Activated CD4-positive, alpha-beta T cell treated with anti-CD3 and anti-CD28 coated beads for 36 hours (primary cell): ENCODE data around the gene ATG12. TPM values are rescaled to one million over a fixed set of nuclear protein-coding genes. Genes with fewer than 3 reads are reported as not detected.
A peak's percentile ranks its signal among the peaks of the same experiment; 100 is the strongest.

Source experiments
- ATAC-seq: fragments of 200-7000 bp; cut with Tn5 transposase; one replicate; pipeline ENCODE4 v1.10.0; 2021; ENCODE audit warnings: mild to moderate bottlenecking, moderate library complexity
- CTCF ChIA-PET: fragments of 350-600 bp; sonication (Branson Sonifier 250); formaldehyde crosslinking; loops from one replicate; lab custom pipeline; 2021; ENCODE audit warnings: antibody characterized with exemption; lab: Charles Lee
- POLR2A ChIA-PET: fragments of 350-600 bp; sonication (Branson Sonifier 250); formaldehyde crosslinking; loops from one replicate; lab custom pipeline; 2021; ENCODE audit warnings: antibody characterized with exemption, inconsistent platforms; lab: Charles Lee
- DNase-seq: peaks from one replicate; pipeline ENCODE4 v3.0.0-alpha.2; 2020
- H3K27ac Mint-ChIP-seq: one replicate; pipeline ENCODE4 v1.8.0; 2021; ENCODE audit warnings: mixed read lengths
- H3K27me3 Mint-ChIP-seq: one replicate; pipeline ENCODE4 v1.8.0; 2021; ENCODE audit warnings: mixed read lengths
- H3K36me3 Mint-ChIP-seq: one replicate; pipeline ENCODE4 v1.8.0; 2021; ENCODE audit warnings: low read depth, mixed read lengths
- H3K4me1 Mint-ChIP-seq: one replicate; pipeline ENCODE4 v1.8.0; 2021; ENCODE audit warnings: mixed read lengths
- H3K4me3 Mint-ChIP-seq: one replicate; pipeline ENCODE4 v1.8.0; 2021; ENCODE audit warnings: mild to moderate bottlenecking, moderate library complexity, mixed read lengths
- H3K9me3 Mint-ChIP-seq: one replicate; pipeline ENCODE4 v1.8.0; 2021; ENCODE audit warnings: low read depth, mixed read lengths
- intact Hi-C, 2 experiments: fragments of 100-400 bp; cut with DNase I in 1 of 2; cut with micrococcal nuclease in 1 of 2; formaldehyde crosslinking; loops; one replicate each; pipeline versions ENCODE4 v1.14.2 to v1.15.1; 2022 to 2024; cut with DNase I, micrococcal nuclease
- total RNA-seq, 2 experiments: library from RNA; stranded (reverse); gene quantifications; one replicate each; pipeline ENCODE4 v1.2.3, GENCODE V29; 2021

The ATG12 gene
- total RNA-seq, 2 experiments from 2014 or later = 44.8 to 45.0 TPM

GRCh38 chr5:115818821-115819220 lies 22.5 kb downstream of the ATG12 start:
- peaks cover under 1% of the 10 kb centered on the region for H3K9me3 Mint-ChIP-seq
- intact Hi-C loops = loop anchor here in 1 of 2 experiments (10.0 kb wide), 1 partner anchor 756 kb away; the partner anchor contains the start of gene SEMA6A
- H3K4me1 Mint-ChIP-seq = peaks cover 17% of the 10 kb centered on the region
- H3K27ac Mint-ChIP-seq = no peak overlapping the region
- no peaks in the 10 kb centered on the region for H3K36me3 Mint-ChIP-seq
- peaks cover 53% of the 10 kb centered on the region for H3K27me3 Mint-ChIP-seq
- no peak overlapping the region for H3K4me3 Mint-ChIP-seq
- DNase-seq (no peak), ATAC-seq (no peak)
- ChIA-PET POLR2A (no interaction called here), CTCF (interaction anchor here (1.0 to 1.5 kb wide), 3 partner anchors 8 to 21 kb away, joined by 4 to 5 read pairs (median 4); no protein-coding TSS in a partner anchor)

- H3K4me1 Mint-ChIP-seq = peaks cover 19% of the 10 kb centered on the region
- no peaks in the 10 kb centered on the region for H3K36me3 Mint-ChIP-seq
- H3K27me3 Mint-ChIP-seq = peaks cover 59% of the 10 kb centered on the region
- ChIA-PET POLR2A (no interaction called here), CTCF (no interaction called here)
- no peaks in the 10 kb centered on the region for H3K9me3 Mint-ChIP-seq
- no peak overlapping the region for H3K27ac Mint-ChIP-seq
- H3K4me3 Mint-ChIP-seq = no peak overlapping the region
- intact Hi-C loops = loop anchor here in 1 of 2 experiments (10.0 kb wide), 1 partner anchor 757 kb away; the partner anchor contains the start of gene SEMA6A
- ATAC-seq (no peak), DNase-seq (no peak)
These were observed 24.0 kb downstream of the ATG12 start for GRCh38 chr5:115817386-115817785.

GRCh38 chr5:115816226-115817081 lies 24.9 kb downstream of the ATG12 start, which contains the start of gene CDO1:
TSS of gene CDO1 (minus strand) at chr5:115816659. CDS start at chr5:115816397, 262 bp downstream.
- peak; percentile 59 for DNase-seq
- CTCF ChIA-PET = interaction anchor here (0.8 kb wide), 1 partner anchor 15 kb away, joined by 6 read pairs; no protein-coding TSS in a partner anchor
- H3K4me3 Mint-ChIP-seq = peak within 1 kb of the TSS; percentile 69
- POLR2A ChIA-PET = no interaction called here
- H3K36me3 Mint-ChIP-seq = no peaks in the 10 kb centered on the region
- ATAC-seq = peak; percentile 80
- peaks cover 19% of the 10 kb centered on the region for H3K4me1 Mint-ChIP-seq
- intact Hi-C loops = loop anchor here in 1 of 2 experiments (10.0 kb wide), 1 partner anchor 758 kb away; the partner anchor contains the start of gene SEMA6A
- H3K27ac Mint-ChIP-seq = peak within 1 kb of the TSS; percentile 7
- H3K27me3 Mint-ChIP-seq = peaks cover 64% of the 10 kb centered on the region
- H3K9me3 Mint-ChIP-seq = no peaks in the 10 kb centered on the region

GRCh38 chr5:115815693-115816225 lies 25.6 kb downstream of the ATG12 start:
- peak; percentile 14 for DNase-seq
- H3K9me3 Mint-ChIP-seq = no peaks in the 10 kb centered on the region
- POLR2A ChIA-PET = no interaction called here
- peaks cover 22% of the 10 kb centered on the region for H3K4me1 Mint-ChIP-seq
- peaks cover 68% of the 10 kb centered on the region for H3K27me3 Mint-ChIP-seq
- intact Hi-C loops = loop anchor here in 1 of 2 experiments (10.0 kb wide), 1 partner anchor 759 kb away; the partner anchor contains the start of gene SEMA6A
- H3K36me3 Mint-ChIP-seq = no peaks in the 10 kb centered on the region
- CTCF ChIA-PET = interaction anchor here (0.8 kb wide), 1 partner anchor 16 kb away, joined by 6 read pairs; no protein-coding TSS in a partner anchor
- peak overlapping the region; percentile 69 for H3K4me3 Mint-ChIP-seq
- no peak for ATAC-seq
- H3K27ac Mint-ChIP-seq = no peak overlapping the region

- peak; percentile 34 for ATAC-seq
- ChIA-PET CTCF (no interaction called here), POLR2A (no interaction called here)
- no peaks in the 10 kb centered on the region for H3K36me3 Mint-ChIP-seq
- peak overlapping the region; percentile 26 for H3K4me3 Mint-ChIP-seq
- peaks cover 64% of the 10 kb centered on the region for H3K27me3 Mint-ChIP-seq
- peak; percentile 13 for DNase-seq
- peaks cover 22% of the 10 kb centered on the region for H3K4me1 Mint-ChIP-seq
- no peak overlapping the region for H3K27ac Mint-ChIP-seq
- intact Hi-C loops = loop anchor here in 1 of 2 experiments (10.0 kb wide), 1 partner anchor 760 kb away; the partner anchor contains the start of gene SEMA6A
- H3K9me3 Mint-ChIP-seq = no peaks in the 10 kb centered on the region
These were observed 26.2 kb downstream of the ATG12 start for GRCh38 chr5:115815006-115815692.

GRCh38 chr5:115813719-115814118 lies 27.6 kb downstream of the ATG12 start:
- DNase-seq (peak; percentile 15), ATAC-seq (no peak)
- intact Hi-C loops = loop anchor here in 1 of 2 experiments (10.0 kb wide), 1 partner anchor 761 kb away; the partner anchor contains the start of gene SEMA6A
- CTCF ChIA-PET = no interaction called here
- POLR2A ChIA-PET = no interaction called here
- H3K9me3 Mint-ChIP-seq = no peaks in the 10 kb centered on the region
- no peak overlapping the region for H3K27ac Mint-ChIP-seq
- no peaks in the 10 kb centered on the region for H3K36me3 Mint-ChIP-seq
- peaks cover 22% of the 10 kb centered on the region for H3K4me1 Mint-ChIP-seq
- H3K27me3 Mint-ChIP-seq = peaks cover 59% of the 10 kb centered on the region
- no peak overlapping the region for H3K4me3 Mint-ChIP-seq

GRCh38 chr5:115812372-115812771 lies 29.0 kb downstream of the ATG12 start:
- Mint-ChIP-seq H3K9me3 (no peaks in the 10 kb centered on the region), H3K36me3 (no peaks in the 10 kb centered on the region), H3K4me3 (no peak overlapping the region), H3K27me3 (peaks cover 55% of the 10 kb centered on the region), H3K4me1 (peaks cover 26% of the 10 kb centered on the region), H3K27ac (no peak overlapping the region)
- POLR2A ChIA-PET = no interaction called here
- intact Hi-C loops = loop anchor here in 1 of 2 experiments (10.0 kb wide), 1 partner anchor 762 kb away; the partner anchor contains the start of gene SEMA6A
- no peak for ATAC-seq
- CTCF ChIA-PET = no interaction called here
- DNase-seq = no peak

GRCh38 chr5:115811406-115811805 lies 30.0 kb downstream of the ATG12 start:
- POLR2A ChIA-PET = no interaction called here
- CTCF ChIA-PET = no interaction called here
- Mint-ChIP-seq H3K27me3 (peaks cover 50% of the 10 kb centered on the region), H3K9me3 (no peaks in the 10 kb centered on the region), H3K27ac (no peak overlapping the region), H3K4me3 (no peak overlapping the region), H3K4me1 (peaks cover 23% of the 10 kb centered on the region), H3K36me3 (no peaks in the 10 kb centered on the region)
- DNase-seq (no peak), ATAC-seq (no peak)
- intact Hi-C loops = loop anchor here in 1 of 2 experiments (10.0 kb wide), 1 partner anchor 763 kb away; the partner anchor contains the start of gene SEMA6A

GRCh38 chr5:115810761-115811160 lies 30.6 kb downstream of the ATG12 start:
- ATAC-seq (no peak), DNase-seq (no peak)
- ChIA-PET CTCF (interaction anchor here (0.7 kb wide), 2 partner anchors 29 to 271 kb away, joined by 4 to 5 read pairs; no protein-coding TSS in a partner anchor), POLR2A (no interaction called here)
- Mint-ChIP-seq H3K4me1 (peaks cover 19% of the 10 kb centered on the region), H3K36me3 (no peaks in the 10 kb centered on the region), H3K27me3 (peaks cover 46% of the 10 kb centered on the region), H3K4me3 (no peak overlapping the region), H3K9me3 (no peaks in the 10 kb centered on the region), H3K27ac (no peak overlapping the region)
- intact Hi-C loops = loop anchor here in 1 of 2 experiments (10.0 kb wide), 1 partner anchor 764 kb away; the partner anchor contains the start of gene SEMA6A

- POLR2A ChIA-PET = no interaction called here
- Mint-ChIP-seq H3K9me3 (no peaks in the 10 kb centered on the region), H3K27ac (no peak overlapping the region), H3K27me3 (peaks cover 38% of the 10 kb centered on the region), H3K36me3 (no peaks in the 10 kb centered on the region), H3K4me1 (peaks cover 12% of the 10 kb centered on the region), H3K4me3 (no peak overlapping the region)
- ATAC-seq (peak; percentile 30), DNase-seq (no peak)
- CTCF ChIA-PET = interaction anchor here (0.7 to 1.4 kb wide), 3 partner anchors 30 to 272 kb away, joined by 4 to 5 read pairs (median 4); no protein-coding TSS in a partner anchor
- intact Hi-C loops = loop anchor here in 1 of 2 experiments (10.0 kb wide), 1 partner anchor 765 kb away; the partner anchor contains the start of gene SEMA6A
These were observed 31.4 kb downstream of the ATG12 start for GRCh38 chr5:115809946-115810345.
